Amygdala (tissue), 56 donors: ENCODE data around the gene BRD3OS.
"Not testable (repeated sequence)": the region's sequence is repeated elsewhere in the genome, so short reads cannot be mapped to it uniquely, and the experiment has no call there.

Experiments
- DNase-seq, 56 donors: peaks; one replicate each; lab custom pipeline; 2025; lab: John Stamatoyannopoulos, UW

Gene BRD3OS

GRCh38 chr9:134061019-134061687, 35.9 kb downstream of the BRD3OS start:
- DNase-seq, result no peak

DNA sequence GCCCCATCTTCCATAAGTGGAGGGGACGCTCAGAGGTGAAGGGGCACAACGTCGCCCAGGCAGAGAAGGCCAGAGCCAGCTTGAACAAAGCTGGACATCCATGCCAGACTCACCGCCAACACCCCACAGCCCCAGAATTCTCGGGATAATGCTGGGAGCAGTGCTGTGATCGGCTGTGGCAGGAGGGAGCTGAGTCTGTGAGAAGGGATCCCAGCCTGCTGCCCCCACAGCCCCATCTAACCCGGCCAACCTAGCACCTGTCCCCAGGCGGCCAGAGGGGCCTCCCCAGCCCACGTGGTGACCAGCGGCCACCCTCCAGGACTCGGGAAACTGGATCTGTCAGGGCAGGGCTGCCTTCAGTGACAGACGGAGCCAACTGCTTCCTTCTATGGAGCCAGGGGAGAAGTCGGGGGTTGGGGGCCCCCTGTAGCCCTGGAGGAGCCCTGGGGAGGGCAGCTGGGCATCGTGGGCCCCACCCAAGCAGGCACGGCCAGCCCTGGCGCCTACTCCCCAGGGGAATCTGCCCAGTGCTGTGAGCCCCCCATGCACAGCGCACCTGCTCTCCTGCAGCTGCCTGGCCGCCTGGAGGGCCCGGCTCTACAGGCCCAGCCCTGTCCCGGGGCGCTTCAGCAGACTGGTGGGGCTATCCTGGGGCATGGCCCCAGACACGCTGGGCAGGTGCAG, 36.5 kb downstream of the BRD3OS start:
- no peak for DNase-seq

- no peak for DNase-seq
These were observed 37.3 kb downstream of the BRD3OS start for GRCh38 chr9:134062461-134063087.

- DNase-seq, result no peak
These were observed 37.8 kb downstream of the BRD3OS start for GRCh38 chr9:134063088-134063570.

DNA sequence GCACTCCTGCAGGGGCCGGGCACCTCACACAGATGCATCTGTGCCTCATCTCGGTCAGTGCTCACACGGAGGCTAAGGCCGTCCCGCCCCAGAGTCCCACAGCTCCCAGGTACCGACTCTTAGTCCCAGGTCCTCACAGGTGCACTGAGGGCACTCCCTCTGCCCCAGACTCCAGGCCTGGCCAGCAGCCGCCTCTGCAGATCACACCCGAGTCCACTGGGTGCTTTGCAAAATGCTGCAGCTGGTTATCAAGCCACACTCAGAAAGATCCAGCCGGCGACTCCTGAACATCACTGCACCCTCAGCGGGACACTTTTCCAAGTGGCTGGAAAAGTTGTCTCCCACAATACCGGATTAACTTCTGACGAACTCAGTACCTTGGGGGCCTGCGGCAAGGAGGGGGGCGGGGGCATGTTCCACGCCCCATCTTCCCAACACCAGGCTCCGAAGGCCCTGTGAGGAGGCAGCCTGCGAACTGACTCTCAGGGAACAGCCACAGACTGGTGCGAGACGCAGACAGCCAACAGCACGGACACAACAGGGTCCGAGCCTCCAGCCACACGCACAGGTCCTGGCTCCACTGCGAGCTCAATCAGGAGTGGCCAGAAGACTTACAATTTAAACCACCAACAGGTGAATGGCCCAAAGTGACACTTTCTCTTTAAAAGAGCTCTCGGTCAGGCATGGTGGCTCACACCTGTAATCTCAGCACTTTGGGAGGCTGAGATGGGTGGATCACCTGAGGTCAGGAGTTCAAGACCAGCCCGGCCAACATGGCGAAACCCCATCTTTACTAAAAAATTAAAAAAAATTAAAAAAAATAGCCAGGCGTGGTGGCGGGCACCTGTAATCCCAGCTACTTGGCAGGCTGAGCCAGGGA, 38.5 kb downstream of the BRD3OS start:
- DNase-seq, result no peak

GRCh38 chr9:134064711-134065110, 39.4 kb downstream of the BRD3OS start:
- no peak for DNase-seq

- peak in 4 of 56 donors; percentile 6 to 33 (median 26) for DNase-seq
These were observed 40.5 kb downstream of the BRD3OS start for GRCh38 chr9:134065612-134066419.

GRCh38 chr9:134066526-134066912, 41.2 kb downstream of the BRD3OS start:
- no peak for DNase-seq

DNA sequence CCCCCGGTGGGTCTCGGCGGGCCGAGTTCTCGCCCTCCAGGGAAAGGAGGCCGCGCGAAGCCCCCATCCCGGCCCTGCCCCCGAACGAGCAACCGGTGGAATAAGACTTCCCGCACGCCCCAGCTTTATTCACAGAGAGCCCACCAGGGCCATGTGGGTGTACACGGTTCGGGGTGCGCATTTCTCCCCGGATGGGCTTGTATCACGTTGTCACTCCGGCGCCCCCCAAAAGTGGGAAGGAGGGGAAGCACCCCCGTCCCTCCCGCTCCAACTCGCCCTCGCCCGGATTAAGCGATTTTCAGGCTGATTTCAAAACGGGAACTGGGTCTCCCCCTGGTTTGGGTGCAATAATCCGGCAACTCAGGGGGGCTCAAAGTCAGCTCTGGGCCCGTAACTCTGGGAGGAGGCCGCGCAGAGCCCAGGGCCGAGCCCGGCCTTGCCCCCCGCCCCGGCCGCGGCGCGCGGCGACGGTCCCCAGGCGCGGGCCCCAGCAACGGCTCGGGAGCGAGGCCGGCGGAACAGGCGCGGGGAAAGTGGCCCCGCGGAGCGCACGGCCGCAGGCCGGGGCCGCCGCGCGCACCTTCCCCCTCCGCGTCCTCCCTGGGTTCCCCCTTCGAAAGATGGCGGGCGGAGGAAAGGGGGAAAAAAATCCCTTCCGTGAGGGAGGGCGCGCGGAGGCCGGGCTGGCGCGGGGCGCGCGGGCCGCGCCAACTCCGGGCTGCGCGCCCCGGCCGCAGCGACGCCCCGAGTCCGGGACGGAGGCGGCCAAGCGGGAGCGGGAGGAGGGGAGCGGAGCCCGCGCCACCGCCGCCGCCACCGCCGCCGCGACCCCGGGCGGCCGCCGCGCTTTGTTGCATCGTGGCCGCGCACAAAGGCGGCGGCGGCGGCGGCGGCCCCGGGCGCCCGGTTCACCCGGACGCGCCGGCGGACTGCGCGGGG, 41.9 kb downstream of the BRD3OS start:
- peak in 4 of 56 donors; percentile 14 to 66 (median 46) for DNase-seq

DNA sequence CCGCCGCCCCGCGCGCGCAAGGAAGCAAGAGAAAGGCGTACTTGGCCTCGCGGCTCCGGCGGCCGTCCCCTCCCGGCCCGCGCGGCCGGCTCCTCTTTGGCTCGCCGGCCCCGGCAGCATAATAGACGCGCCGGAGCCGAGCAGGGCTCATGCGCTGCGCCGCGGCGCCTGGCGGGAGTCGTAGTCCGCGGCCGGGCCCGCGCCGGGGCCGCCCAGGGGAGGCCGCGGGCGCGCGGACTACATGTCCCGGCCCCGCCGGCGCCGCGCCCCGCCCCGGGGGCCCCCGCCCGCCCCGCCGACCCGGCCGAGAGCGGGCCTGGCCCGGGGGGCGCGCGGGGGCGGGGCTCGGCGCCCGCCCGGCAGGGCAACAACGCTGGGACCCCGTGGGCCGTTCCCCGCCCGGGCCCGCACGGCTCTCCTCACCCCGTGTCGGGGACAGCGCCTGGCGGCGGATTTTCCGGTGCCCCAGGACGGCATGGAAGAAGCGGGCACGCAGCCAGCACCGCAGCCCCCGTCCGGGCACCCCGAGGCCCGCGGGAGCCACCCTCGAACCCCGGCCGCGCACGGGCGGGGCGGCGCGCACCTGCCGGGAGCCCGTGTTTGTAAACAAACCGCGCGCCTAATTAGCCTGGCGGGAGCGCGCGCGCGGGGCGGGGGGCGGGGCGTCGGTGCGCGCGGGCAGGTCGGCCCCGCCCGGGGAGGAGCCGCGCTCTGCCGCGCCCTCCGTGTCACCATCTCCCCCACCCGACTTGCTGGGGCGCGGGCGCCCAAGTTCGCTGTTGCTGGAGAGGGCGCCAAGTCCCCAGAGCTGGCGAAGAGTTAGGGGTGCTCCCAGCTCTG, 42.8 kb downstream of the BRD3OS start, which contains the start of gene BRD3:
Gene BRD3 (minus strand): TSS at position 123 of the 840 bp plus-strand sequence. CDS start 14,549 bp downstream, outside the sequence.
- DNase-seq, result peak in 50 of 56 donors; percentile 17 to 89 (median 70)

DNA sequence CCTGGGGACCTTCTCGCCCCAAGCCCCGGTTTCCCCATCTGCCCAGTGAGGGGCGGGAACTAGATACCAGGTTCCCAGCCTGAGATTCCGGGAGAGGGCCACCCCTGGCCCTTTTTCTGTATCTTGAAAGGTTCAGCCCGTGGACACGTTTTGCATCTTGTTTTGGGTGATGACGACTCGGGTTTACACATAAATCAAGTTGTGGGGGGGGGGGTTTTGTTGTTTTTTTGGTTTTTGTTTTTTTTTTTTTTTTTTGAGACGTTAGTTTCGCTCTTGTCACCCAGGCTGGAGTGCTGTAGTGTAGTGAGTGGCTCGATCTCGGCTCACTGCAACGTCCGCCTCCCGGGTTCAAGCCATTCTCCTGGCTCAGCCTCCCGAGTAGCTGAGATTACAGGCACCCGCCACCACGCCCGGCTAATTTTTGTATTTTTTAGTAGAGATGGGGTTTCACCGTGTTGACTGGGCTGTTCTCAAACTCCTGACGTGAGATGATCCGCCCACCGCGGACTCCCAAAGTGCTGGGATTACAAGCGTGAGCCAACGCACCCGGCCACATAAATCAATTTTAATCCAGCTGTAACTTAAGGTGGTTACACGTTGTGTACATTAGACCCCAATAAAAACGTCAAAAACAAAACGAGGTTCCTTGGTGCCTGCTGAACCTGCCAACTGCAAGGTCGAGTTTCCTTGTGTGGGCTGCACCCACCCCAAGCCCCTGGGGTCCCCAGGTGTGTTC, 43.6 kb downstream of the BRD3OS start:
- no peak for DNase-seq

DNA sequence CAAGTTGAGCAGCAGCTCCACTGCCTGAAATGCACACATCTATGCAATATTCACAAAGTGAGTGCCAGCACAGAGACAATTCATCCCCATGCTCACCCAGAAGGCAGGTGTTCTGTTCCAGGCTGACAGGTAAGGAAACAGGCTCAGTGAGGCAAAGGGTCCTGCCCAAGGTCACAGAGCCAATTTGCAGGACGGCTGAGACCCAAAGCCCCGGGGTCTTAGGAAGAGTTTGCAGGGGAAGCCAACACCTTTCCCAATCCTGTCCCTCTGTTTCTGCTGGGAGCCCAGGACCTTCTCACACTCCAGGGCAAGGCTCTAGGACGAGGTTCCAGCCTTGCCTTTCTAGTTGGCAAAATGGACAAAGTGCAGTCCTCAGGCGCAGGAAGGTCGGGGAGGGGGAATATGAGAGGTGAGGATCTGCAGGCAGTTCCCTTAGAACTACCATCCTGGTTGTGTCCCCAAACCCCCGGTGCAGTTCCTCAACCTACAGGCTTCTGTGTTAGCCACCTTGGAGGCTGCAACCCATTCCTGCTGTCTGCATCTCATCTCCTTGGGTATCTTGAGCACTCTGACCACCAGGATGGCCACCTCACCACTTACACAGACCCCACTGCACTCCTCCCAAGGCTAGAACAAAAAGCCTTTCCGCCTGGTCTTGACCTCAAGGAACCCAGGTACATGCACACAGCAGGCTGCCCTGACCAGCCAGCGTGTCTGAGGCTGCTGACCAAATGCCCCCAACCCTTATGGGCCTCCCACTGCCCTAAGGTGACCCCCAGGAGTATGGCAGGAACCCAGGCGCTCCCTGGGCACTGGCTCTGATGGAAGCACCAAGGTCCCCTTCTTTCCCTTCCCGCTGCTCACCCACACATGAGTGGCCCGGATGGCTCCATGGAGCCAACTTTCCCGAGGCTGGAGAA, 44.5 kb downstream of the BRD3OS start:
- DNase-seq, result no peak

- no peak for DNase-seq
These were observed 45.9 kb downstream of the BRD3OS start for GRCh38 chr9:134071149-134071548.

- DNase-seq, result not testable (repeated sequence)
These were observed 47.4 kb downstream of the BRD3OS start for GRCh38 chr9:134072683-134073082.

- DNase-seq, result no peak
These were observed 48.2 kb downstream of the BRD3OS start for GRCh38 chr9:134073500-134073899.

- not testable (repeated sequence) for DNase-seq
These were observed 50.4 kb downstream of the BRD3OS start for GRCh38 chr9:134075689-134076088.
